HEK293 (cell line): ENCODE results near the gene TNFAIP8L3.

Source experiments
- ZBTB7A ChIP-seq: fragments of 450-650 bp; formaldehyde crosslinking; IDR thresholded peaks from 2 replicates; pipeline ENCODE4 v1.5.1; 2016; ENCODE audit warnings: low read depth, missing biosample characterization, missing genetic modification characterization
- ZFP3 ChIP-seq: fragments of 450-650 bp; formaldehyde crosslinking; IDR thresholded peaks from 2 replicates; pipeline ENCODE4 v1.5.1; 2016; ENCODE audit warnings: low read depth, missing biosample characterization, missing genetic modification characterization
- ZNF266 ChIP-seq: fragments of 450-650 bp; formaldehyde crosslinking; IDR thresholded peaks from 2 replicates; pipeline ENCODE4 v1.5.1; 2016; ENCODE audit warnings: missing biosample characterization, missing genetic modification characterization, low read depth
- ZNF677 ChIP-seq: fragments of 450-650 bp; IDR thresholded peaks from 2 replicates; pipeline ENCODE4 v1.5.0; 2018; ENCODE audit warnings: missing biosample characterization, mild to moderate bottlenecking, missing genetic modification characterization, moderate library complexity
- TF ChIP-seq, protein P1 (sequence below): fragments of 450-650 bp; formaldehyde crosslinking; IDR thresholded peaks from 2 replicates; pipeline ENCODE4 v1.5.1; 2016; ENCODE audit warnings: missing biosample characterization, missing genetic modification characterization
- TF ChIP-seq, protein P2 (sequence below): IDR thresholded peaks from 2 replicates; pipeline ENCODE4 v1.6.1; 2011; ENCODE audit warnings: mild to moderate bottlenecking, low read depth, low read length, borderline replicate concordance

DNA sequence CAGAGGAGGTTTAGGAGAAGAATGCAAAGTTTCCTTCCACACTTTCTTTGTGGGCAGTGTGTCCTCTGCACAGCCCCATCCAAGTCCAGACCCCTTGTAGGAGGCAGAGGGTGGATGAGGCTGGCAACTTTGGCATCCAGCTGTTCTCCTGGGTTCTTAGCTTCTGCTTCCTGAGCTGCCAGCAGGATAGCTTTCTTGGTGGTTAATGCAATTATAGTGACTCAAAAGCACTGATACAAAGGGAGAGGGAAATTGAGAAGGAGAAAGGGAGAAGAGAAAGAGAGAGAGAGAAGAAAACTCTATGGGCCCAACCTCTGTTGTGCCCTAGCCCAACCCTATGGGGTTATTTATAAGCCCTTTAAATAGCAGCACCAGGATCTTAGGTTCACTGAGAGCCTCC is 4.5 kb upstream of the TNFAIP8L3 start:
- TF ChIP-seq, protein P1, sequence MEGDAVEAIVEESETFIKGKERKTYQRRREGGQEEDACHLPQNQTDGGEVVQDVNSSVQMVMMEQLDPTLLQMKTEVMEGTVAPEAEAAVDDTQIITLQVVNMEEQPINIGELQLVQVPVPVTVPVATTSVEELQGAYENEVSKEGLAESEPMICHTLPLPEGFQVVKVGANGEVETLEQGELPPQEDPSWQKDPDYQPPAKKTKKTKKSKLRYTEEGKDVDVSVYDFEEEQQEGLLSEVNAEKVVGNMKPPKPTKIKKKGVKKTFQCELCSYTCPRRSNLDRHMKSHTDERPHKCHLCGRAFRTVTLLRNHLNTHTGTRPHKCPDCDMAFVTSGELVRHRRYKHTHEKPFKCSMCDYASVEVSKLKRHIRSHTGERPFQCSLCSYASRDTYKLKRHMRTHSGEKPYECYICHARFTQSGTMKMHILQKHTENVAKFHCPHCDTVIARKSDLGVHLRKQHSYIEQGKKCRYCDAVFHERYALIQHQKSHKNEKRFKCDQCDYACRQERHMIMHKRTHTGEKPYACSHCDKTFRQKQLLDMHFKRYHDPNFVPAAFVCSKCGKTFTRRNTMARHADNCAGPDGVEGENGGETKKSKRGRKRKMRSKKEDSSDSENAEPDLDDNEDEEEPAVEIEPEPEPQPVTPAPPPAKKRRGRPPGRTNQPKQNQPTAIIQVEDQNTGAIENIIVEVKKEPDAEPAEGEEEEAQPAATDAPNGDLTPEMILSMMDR: no peak
- no peak for TF ChIP-seq ZFP3
- TF ChIP-seq ZNF677 (tag by site-specific recombination): no peak
- TF ChIP-seq ZBTB7A (tag by site-specific recombination): no peak
- TF ChIP-seq, protein P2, sequence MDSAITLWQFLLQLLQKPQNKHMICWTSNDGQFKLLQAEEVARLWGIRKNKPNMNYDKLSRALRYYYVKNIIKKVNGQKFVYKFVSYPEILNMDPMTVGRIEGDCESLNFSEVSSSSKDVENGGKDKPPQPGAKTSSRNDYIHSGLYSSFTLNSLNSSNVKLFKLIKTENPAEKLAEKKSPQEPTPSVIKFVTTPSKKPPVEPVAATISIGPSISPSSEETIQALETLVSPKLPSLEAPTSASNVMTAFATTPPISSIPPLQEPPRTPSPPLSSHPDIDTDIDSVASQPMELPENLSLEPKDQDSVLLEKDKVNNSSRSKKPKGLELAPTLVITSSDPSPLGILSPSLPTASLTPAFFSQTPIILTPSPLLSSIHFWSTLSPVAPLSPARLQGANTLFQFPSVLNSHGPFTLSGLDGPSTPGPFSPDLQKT: no peak
- no peak for TF ChIP-seq ZNF266 (tag by site-specific recombination)
